Smooth muscle cell (in vitro differentiated cells): ENCODE results near the gene OSBPL5. TPM values are rescaled to one million over a fixed set of nuclear protein-coding genes. Genes with fewer than 3 reads are reported as not detected.

ENCODE experiments used
- DNase-seq: peaks from one replicate; lab custom pipeline; 2025; ENCODE audit not compliant: unreplicated experiment; lab: John Stamatoyannopoulos, UW
- H2AFZ ChIP-seq: fragments of 200-600 bp; sonication (generic); 2 replicates; pipeline ENCODE4 v1.6.0; 2016; ENCODE audit warnings: antibody characterized with exemption, low read depth, mild to moderate bottlenecking
- H3F3A ChIP-seq: fragments of 200-600 bp; sonication (generic); 2 replicates; pipeline ENCODE4 v1.6.0; 2017; ENCODE audit warnings: antibody characterized with exemption, low read depth
- H3K27ac ChIP-seq: fragments of 200-600 bp; sonication (generic); 2 replicates; pipeline ENCODE4 v1.5.1; 2016; ENCODE audit warnings: low read depth, mild to moderate bottlenecking
- H3K27me3 ChIP-seq: fragments of 200-600 bp; sonication (generic); 2 replicates; pipeline ENCODE4 v1.6.1; 2016; ENCODE audit warnings: low read depth, mild to moderate bottlenecking
- H3K36me3 ChIP-seq: fragments of 200-600 bp; sonication (generic); 2 replicates; pipeline ENCODE4 v1.5.1; 2016; ENCODE audit warnings: low read depth
- H3K4me1 ChIP-seq: fragments of 200-600 bp; sonication (generic); 2 replicates; pipeline ENCODE4 v1.5.1; 2016; ENCODE audit warnings: low read depth
- H3K4me2 ChIP-seq: fragments of 200-600 bp; sonication (generic); 2 replicates; pipeline ENCODE4 v1.6.0; 2016; ENCODE audit warnings: mild to moderate bottlenecking
- H3K4me3 ChIP-seq: fragments of 200-600 bp; sonication (generic); 2 replicates; pipeline ENCODE4 v1.5.1; 2016; ENCODE audit warnings: mild to moderate bottlenecking
- H3K79me2 ChIP-seq: fragments of 200-600 bp; sonication (generic); 2 replicates; pipeline ENCODE4 v1.6.0; 2016; ENCODE audit warnings: low read depth, mild to moderate bottlenecking
- H3K9ac ChIP-seq: fragments of 200-600 bp; sonication (generic); 2 replicates; pipeline ENCODE4 v1.6.0; 2016; ENCODE audit warnings: low read depth
- H3K9me3 ChIP-seq: fragments of 200-600 bp; sonication (generic); replicated peaks from 2 replicates; pipeline ENCODE4 v1.5.1; 2016; ENCODE audit warnings: low read depth
- H4K20me1 ChIP-seq: fragments of 200-600 bp; sonication (generic); 2 replicates; pipeline ENCODE4 v1.6.0; 2016; ENCODE audit warnings: low read depth
- CTCF ChIP-seq: fragments of 200-600 bp; sonication (generic); IDR thresholded peaks from 2 replicates; pipeline ENCODE4 v1.5.1; 2017; ENCODE audit warnings: borderline replicate concordance, mild to moderate bottlenecking, antibody characterized with exemption; ENCODE audit not compliant: insufficient read depth, poor library complexity, severe bottlenecking
- WGBS: methylation state at CpG from one replicate; pipeline ENCODE4 v1.1.7; 2016; ENCODE audit warnings: low lambda C conversion rate; 5-methylcytosine and 5-hydroxymethylcytosine counted together
- polyA plus RNA-seq: library from polyadenylated mRNA; unstranded; fragments of >200 nt; fragmentation: Nextera tagmentation; extraction: Ambion mirVana; gene quantifications from 2 replicates; pipeline ENCODE4 v1.2.1, GENCODE V29; 2016
- total RNA-seq: library from RNA; depleted of rRNA; stranded (reverse); fragments of >200 nt; gene quantifications from 2 replicates; pipeline ENCODE4 v1.2.3, GENCODE V29; 2014

OSBPL5 gene
- total and polyA plus RNA-seq, 2 experiments from 2014 or later, result 27.3 to 43.4 TPM

- no peak for TF ChIP-seq CTCF
- Histone ChIP-seq H2AFZ (no peak overlapping the region), H3K27me3 (no peaks in the 10 kb centered on the region), H3K4me1 (no peaks in the 10 kb centered on the region), H3K4me2 (no peak overlapping the region), H3K79me2 (no peaks in the 10 kb centered on the region), H3K36me3 (peaks cover 4% of the 10 kb centered on the region), H3K4me3 (no peak overlapping the region), H4K20me1 (no peaks in the 10 kb centered on the region), H3K9ac (no peak overlapping the region), H3K9me3 (no peaks in the 10 kb centered on the region), H3K27ac (no peak overlapping the region), H3F3A (no peaks in the 10 kb centered on the region)
- WGBS, result 94% methylated on average over 7 of the region's 7 CpGs
- no peak for DNase-seq
These were observed 55.7 kb downstream of the OSBPL5 start for GRCh38 chr11:3109434-3109833.

GRCh38 chr11:3108183-3108721 is 56.9 kb downstream of the OSBPL5 start:
- Histone ChIP-seq H4K20me1 (no peaks in the 10 kb centered on the region), H3K9me3 (no peaks in the 10 kb centered on the region), H3K27me3 (no peaks in the 10 kb centered on the region), H3F3A (no peaks in the 10 kb centered on the region), H3K27ac (no peak overlapping the region), H3K4me2 (no peak overlapping the region), H3K4me3 (no peak overlapping the region), H3K36me3 (no peaks in the 10 kb centered on the region), H3K4me1 (no peaks in the 10 kb centered on the region), H3K79me2 (no peaks in the 10 kb centered on the region), H2AFZ (no peak overlapping the region), H3K9ac (no peak overlapping the region)
- no peak for TF ChIP-seq CTCF
- no peak for DNase-seq
- WGBS, result 81% methylated on average over 11 of the region's 11 CpGs

- WGBS, result 92% methylated on average over 15 of the region's 21 CpGs
- Histone ChIP-seq H2AFZ (no peak overlapping the region), H3K4me1 (no peaks in the 10 kb centered on the region), H3F3A (no peaks in the 10 kb centered on the region), H3K4me2 (no peak overlapping the region), H3K9me3 (no peaks in the 10 kb centered on the region), H3K9ac (no peak overlapping the region), H3K27me3 (no peaks in the 10 kb centered on the region), H3K4me3 (no peak overlapping the region), H3K79me2 (no peaks in the 10 kb centered on the region), H4K20me1 (no peaks in the 10 kb centered on the region), H3K36me3 (no peaks in the 10 kb centered on the region), H3K27ac (no peak overlapping the region)
- DNase-seq, result no peak
- no peak for TF ChIP-seq CTCF
These were observed 57.4 kb downstream of the OSBPL5 start for GRCh38 chr11:3107608-3108182.

GRCh38 chr11:3106736-3107524 is 58.2 kb downstream of the OSBPL5 start:
- Histone ChIP-seq H3K9me3 (no peaks in the 10 kb centered on the region), H4K20me1 (no peaks in the 10 kb centered on the region), H3K9ac (no peak overlapping the region), H3K79me2 (no peaks in the 10 kb centered on the region), H3K36me3 (no peaks in the 10 kb centered on the region), H3K4me2 (no peak overlapping the region), H3F3A (no peaks in the 10 kb centered on the region), H2AFZ (no peak overlapping the region), H3K4me3 (no peak overlapping the region), H3K27ac (no peak overlapping the region), H3K4me1 (no peaks in the 10 kb centered on the region), H3K27me3 (no peaks in the 10 kb centered on the region)
- no peak for DNase-seq
- no peak for TF ChIP-seq CTCF
- WGBS, result 92% methylated on average over 21 of the region's 21 CpGs
